Testis (tissue), 3 donors: ENCODE data around the gene FBXL17. TPM values are rescaled to one million over a fixed set of nuclear protein-coding genes. Genes with fewer than 3 reads are reported as not detected.

Experiments used
- DNase-seq: peaks from one replicate; pipeline ENCODE4 v3.0.0-alpha.2; 2019
- H3K27ac ChIP-seq, 2 donors: fragments of 200-600 bp; sonication (generic); one replicate each; pipeline ENCODE4 v1.5.1; 2019
- H3K27me3 ChIP-seq: fragments of 200-600 bp; sonication (generic); one replicate; pipeline ENCODE4 v1.5.1; 2019
- H3K36me3 ChIP-seq: fragments of 200-600 bp; sonication (generic); one replicate; pipeline ENCODE4 v1.5.1; 2017; ENCODE audit warnings: low read depth; ENCODE audit errors: missing control alignments
- H3K4me1 ChIP-seq: fragments of 200-600 bp; sonication (generic); one replicate; pipeline ENCODE4 v1.5.1; 2019
- H3K4me3 ChIP-seq, 2 donors: fragments of 200-600 bp; sonication (generic); one replicate each; pipeline ENCODE4 v1.5.1; 2017 to 2019
- H3K9me3 ChIP-seq: fragments of 200-600 bp; sonication (generic); one replicate; pipeline ENCODE4 v1.5.1; 2017
- CTCF ChIP-seq, 3 experiments: fragments of 450-650 bp in 2 of 3; fragments of 200-600 bp in 1 of 3; sonication (generic) in 1 of 3; IDR thresholded peaks; one replicate each; pipeline ENCODE4 v1.5.1; 2016 to 2019; ENCODE audit warnings: antibody characterized with exemption in 3 of 3, mild to moderate bottlenecking in 2 of 3, moderate library complexity in 1 of 3
- POLR2A ChIP-seq: fragments of 450-650 bp; IDR thresholded peaks from one replicate; pipeline ENCODE4 v1.6.1; 2017; ENCODE audit warnings: antibody characterized with exemption, mild to moderate bottlenecking, moderate library complexity
- WGBS, 2 donors: methylation state at CpG; one replicate each; pipeline ENCODE4 v1.1.5; 2018; 5-methylcytosine and 5-hydroxymethylcytosine counted together
- intact Hi-C: fragments of 100-400 bp; cut with DNase I; formaldehyde crosslinking; loops from one replicate; pipeline ENCODE4 v1.15.1; 2023; ENCODE audit warnings: low total_unique reads
- polyA plus RNA-seq: library from polyadenylated mRNA; stranded (reverse); fragments of 350-450 nt; fragmentation: Illumina TruSeq; extraction: RNeasy Lipid Tissue Mini Kit (QIAGEN cat#74804); gene quantifications from one replicate; pipeline ENCODE4 v1.2.3, GENCODE V29; 2014; ENCODE audit warnings: low read depth, low replicate concordance; ENCODE audit not compliant: insufficient read depth
- total RNA-seq, 2 donors: library from RNA; depleted of rRNA; stranded (reverse); fragments of >200 nt; gene quantifications; one replicate each; pipeline ENCODE4 v1.2.3, GENCODE V29; 2016

The FBXL17 gene
- total and polyA plus RNA-seq, 3 donors from 2014 or later, result 20.7 to 25.1 (median 22.6) TPM

- H3K27me3 ChIP-seq, result no peaks in the 10 kb centered on the region
- no peaks in the 10 kb centered on the region for H3K4me1 ChIP-seq
- H3K27ac ChIP-seq, result no peak overlapping the region
- no peak overlapping the region for H3K4me3 ChIP-seq
- no peaks in the 10 kb centered on the region for H3K36me3 ChIP-seq
- WGBS, 2 donors, result 92 to 95% methylated on average over 8 of the region's 8 CpGs
- TF ChIP-seq CTCF (IDR thresholded peaks at IDR 0.05), result no peak
- no peak for TF ChIP-seq POLR2A
- intact Hi-C loops, result no loop called here
- no peaks in the 10 kb centered on the region for H3K9me3 ChIP-seq
- DNase-seq, result no peak
Observed at GRCh38 chr5:107982703-107983425, 399.0 kb downstream of the FBXL17 start.

- Histone ChIP-seq H3K4me1 (no peaks in the 10 kb centered on the region), H3K27me3 (no peaks in the 10 kb centered on the region), H3K27ac (no peak overlapping the region), H3K36me3 (no peaks in the 10 kb centered on the region), H3K9me3 (no peaks in the 10 kb centered on the region), H3K4me3 (no peak overlapping the region)
- WGBS, 2 donors, result 92 to 93% methylated on average over 13 of the region's 13 CpGs
- DNase-seq, result no peak
- intact Hi-C loops, result no loop called here
- TF ChIP-seq CTCF (IDR thresholded peaks at IDR 0.05), result no peak
- TF ChIP-seq POLR2A, result no peak
Observed at GRCh38 chr5:107980923-107981692, 400.8 kb downstream of the FBXL17 start.

- intact Hi-C loops, result no loop called here
- 80 to 88% methylated on average over 2 of the region's 2 CpGs for WGBS, 2 donors
Observed at GRCh38 chr5:107979900-107980299, 402.0 kb downstream of the FBXL17 start.

GRCh38 chr5:107979291-107979690 is 402.6 kb downstream of the FBXL17 start:
- WGBS, 2 donors, result 93 to 100% methylated on average over 3 of the region's 3 CpGs
- intact Hi-C loops, result no loop called here
- H3K27ac ChIP-seq, result no peak overlapping the region

More at GRCh38 chr5:107979900-107980299, 402.0 kb downstream of the FBXL17 start:
- Histone ChIP-seq H3K4me3 (no peak overlapping the region), H3K36me3 (no peaks in the 10 kb centered on the region), H3K27ac (no peak overlapping the region), H3K9me3 (no peaks in the 10 kb centered on the region), H3K4me1 (no peaks in the 10 kb centered on the region), H3K27me3 (no peaks in the 10 kb centered on the region)
- TF ChIP-seq POLR2A, result no peak
- TF ChIP-seq CTCF (IDR thresholded peaks at IDR 0.05), result no peak
- no peak for DNase-seq

More at GRCh38 chr5:107979291-107979690, 402.6 kb downstream of the FBXL17 start:
- H3K27me3 ChIP-seq, result no peaks in the 10 kb centered on the region
- H3K4me3 ChIP-seq, result no peak overlapping the region
- no peak for TF ChIP-seq POLR2A
- no peak for TF ChIP-seq CTCF (IDR thresholded peaks at IDR 0.05)
- no peaks in the 10 kb centered on the region for H3K4me1 ChIP-seq
- no peak for DNase-seq
- no peaks in the 10 kb centered on the region for H3K36me3 ChIP-seq
- no peaks in the 10 kb centered on the region for H3K9me3 ChIP-seq
